Muscle layer of colon (tissue), 2 donors: Measurements from ENCODE around the gene TUFM.
A peak's percentile ranks its signal among the peaks of the same experiment; 100 is the strongest.

Source experiments
- H3K27ac ChIP-seq: one replicate; pipeline ENCODE4 v1.7.0; 2013; ENCODE audit warnings: low read depth, mild to moderate bottlenecking, low read length, moderate library complexity
- H3K27me3 ChIP-seq, 2 donors: one replicate each; pipeline ENCODE4 v1.7.0; 2013; ENCODE audit warnings: low read length in 2 of 2, mild to moderate bottlenecking in 2 of 2; ENCODE audit not compliant: insufficient read depth in 2 of 2, control insufficient read depth in 1 of 2
- H3K36me3 ChIP-seq: one replicate; pipeline ENCODE4 v1.7.0; 2013; ENCODE audit warnings: mild to moderate bottlenecking, low read length; ENCODE audit not compliant: insufficient read depth
- H3K4me1 ChIP-seq: one replicate; pipeline ENCODE4 v1.7.0; 2013; ENCODE audit warnings: mild to moderate bottlenecking, low read length; ENCODE audit not compliant: insufficient read depth
- H3K4me3 ChIP-seq, 2 donors: one replicate each; pipeline ENCODE4 v1.7.0; 2013; ENCODE audit warnings: low read length in 2 of 2, low read depth in 1 of 2, mild to moderate bottlenecking in 1 of 2, moderate library complexity in 1 of 2
- H3K9ac ChIP-seq: one replicate; pipeline ENCODE4 v1.7.0; 2013; ENCODE audit warnings: low read length
- H3K9me3 ChIP-seq: one replicate; pipeline ENCODE4 v1.7.0; 2013; ENCODE audit warnings: mild to moderate bottlenecking, low read length
- donor health status: abdominal sarcoma.
- donor health status: Adenocarcinoma of cecum.

Gene TUFM

GRCh38 chr16:28880955-28881354 lies 34.8 kb upstream of the TUFM start:
- H3K27ac ChIP-seq, result no peak overlapping the region
- H3K36me3 ChIP-seq, result no peaks in the 10 kb centered on the region
- no peak overlapping the region for H3K9ac ChIP-seq
- no peak overlapping the region for H3K4me3 ChIP-seq
- peaks cover 15% of the 10 kb centered on the region for H3K4me1 ChIP-seq
- H3K9me3 ChIP-seq, result no peaks in the 10 kb centered on the region
- H3K27me3 ChIP-seq, result peaks cover 0 to 16% of the 10 kb centered on the region in 2 donors

- Histone ChIP-seq H3K27ac (no peak overlapping the region), H3K9me3 (no peaks in the 10 kb centered on the region), H3K36me3 (no peaks in the 10 kb centered on the region), H3K4me3 (peak overlapping the region in 1 of 2 donors; percentile 83), H3K27me3 (peaks cover 0 to 16% of the 10 kb centered on the region in 2 donors), H3K4me1 (peaks cover 15% of the 10 kb centered on the region), H3K9ac (no peak overlapping the region)
Measured at GRCh38 chr16:28880589-28880915, 34.4 kb upstream of the TUFM start.

DNA sequence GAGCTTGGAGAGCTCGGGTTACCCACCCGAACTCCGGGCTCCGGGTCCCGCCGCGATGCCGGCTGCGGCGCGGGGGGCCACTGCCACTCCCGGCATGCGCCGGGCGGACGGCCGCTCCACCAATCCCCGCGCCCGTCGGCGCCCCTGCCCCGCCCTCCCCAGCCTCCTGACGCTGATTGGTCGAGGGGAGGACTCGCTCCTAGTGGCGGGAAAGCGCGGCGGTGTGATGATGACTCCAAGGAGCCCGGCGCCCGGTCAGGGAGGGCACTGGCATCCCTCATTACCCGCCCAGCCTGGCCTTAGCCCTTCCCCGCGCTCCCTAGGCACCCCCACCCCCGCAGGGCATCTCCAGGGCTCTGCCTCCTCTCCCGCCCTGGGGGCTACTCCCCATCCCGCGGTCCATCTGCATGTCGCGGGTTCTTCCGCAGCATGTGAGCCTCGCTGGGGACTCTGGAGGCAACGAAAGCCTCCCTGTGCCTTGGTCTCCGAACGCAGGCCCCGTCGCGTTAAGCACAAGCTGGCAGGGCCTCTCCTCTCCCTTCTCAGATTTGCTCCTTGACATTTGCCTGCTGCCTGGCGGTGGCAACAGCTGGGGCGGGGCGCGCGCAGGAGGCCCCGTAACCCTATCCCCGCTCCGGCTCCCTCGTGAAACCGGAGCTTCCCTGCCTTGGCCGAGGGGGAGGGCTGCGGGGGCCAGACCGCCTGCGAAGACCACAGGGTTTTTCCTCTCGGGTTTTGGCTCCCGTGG lies 33.9 kb upstream of the TUFM start:
- Histone ChIP-seq H3K4me1 (peaks cover 15% of the 10 kb centered on the region), H3K4me3 (peak overlapping the region; percentile 42 to 83), H3K27me3 (peaks cover 0 to 16% of the 10 kb centered on the region in 2 donors), H3K27ac (peak overlapping the region; percentile 21), H3K9me3 (no peaks in the 10 kb centered on the region), H3K9ac (peak overlapping the region; percentile 49), H3K36me3 (no peaks in the 10 kb centered on the region)

- Histone ChIP-seq H3K27ac (peak overlapping the region; percentile 21), H3K4me3 (peak overlapping the region; percentile 42 to 83), H3K9me3 (no peaks in the 10 kb centered on the region), H3K27me3 (peaks cover 0 to 16% of the 10 kb centered on the region in 2 donors), H3K9ac (peak overlapping the region; percentile 49), H3K4me1 (peaks cover 15% of the 10 kb centered on the region), H3K36me3 (peaks cover under 1% of the 10 kb centered on the region)
Measured at GRCh38 chr16:28879261-28879840, 33.2 kb upstream of the TUFM start.

DNA sequence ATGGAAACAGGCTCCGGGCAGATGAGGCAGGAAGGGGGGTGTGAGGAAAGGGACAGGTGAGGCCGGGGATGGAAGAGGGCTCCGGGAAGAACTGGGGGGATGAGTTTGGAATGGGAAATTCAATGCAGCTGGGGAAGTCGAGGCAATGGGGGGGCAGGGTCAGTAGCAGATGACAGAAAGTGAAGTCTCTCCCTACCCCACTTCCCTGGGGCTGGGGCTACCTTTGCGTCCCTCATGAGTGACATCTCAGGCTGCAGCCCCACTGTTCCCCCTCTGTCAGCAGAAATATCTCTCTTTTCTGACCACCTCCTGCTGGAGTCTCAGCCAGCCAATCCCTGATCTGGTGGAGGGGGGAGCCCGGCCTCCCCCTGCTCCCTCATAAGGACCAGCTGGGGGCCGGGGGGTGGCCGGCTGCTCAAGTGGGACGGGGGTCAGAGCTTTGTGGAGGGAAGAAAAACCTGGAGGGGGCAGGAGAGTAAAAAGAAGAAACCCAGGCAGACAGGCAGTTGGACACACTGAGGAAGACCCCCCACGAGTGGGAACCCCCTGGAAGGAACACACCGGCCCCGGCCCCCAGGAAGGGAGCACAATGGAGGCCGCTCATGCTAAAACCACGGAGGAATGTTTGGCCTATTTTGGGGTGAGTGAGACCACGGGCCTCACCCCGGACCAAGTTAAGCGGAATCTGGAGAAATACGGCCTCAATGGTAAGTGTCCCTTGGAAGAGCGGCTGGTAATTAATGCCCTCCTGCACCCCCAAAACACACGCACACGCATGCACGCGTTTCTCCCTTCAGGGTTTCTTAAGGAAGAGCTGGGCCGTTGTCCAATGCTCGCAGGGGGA lies 32.2 kb upstream of the TUFM start, which contains the start of gene ATP2A1:
Gene ATP2A1, plus strand, starts transcription at position 406 of the 844 bp plus-strand sequence. Its CDS starts 184 bp downstream, at position 590.
- Histone ChIP-seq H3K4me1 (peaks cover 15% of the 10 kb centered on the region), H3K9me3 (no peaks in the 10 kb centered on the region), H3K27me3 (peaks cover 0 to 16% of the 10 kb centered on the region in 2 donors), H3K9ac (peak within 1 kb of the TSS; percentile 49), H3K36me3 (peaks cover 3% of the 10 kb centered on the region), H3K4me3 (peak within 1 kb of the TSS; percentile 42 to 83), H3K27ac (no peak within 1 kb of the TSS)

DNA sequence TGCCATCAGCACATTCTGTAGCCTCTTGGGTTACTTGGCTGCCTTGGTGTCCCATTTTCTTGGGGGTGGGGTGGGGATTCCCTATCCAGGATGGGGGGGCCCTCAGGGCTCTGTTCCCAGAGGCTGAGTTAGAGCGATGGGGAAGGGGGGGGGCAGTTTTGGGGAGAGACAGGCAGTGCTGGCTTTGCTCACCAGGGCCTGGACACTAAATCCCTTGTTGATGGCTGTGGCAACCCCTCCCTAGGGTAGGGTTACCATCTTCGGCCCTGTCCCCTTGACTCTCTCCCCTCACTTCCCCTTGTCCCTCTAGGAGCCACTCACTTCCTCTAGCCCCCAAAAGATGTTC lies 31.5 kb upstream of the TUFM start:
- H3K4me1 ChIP-seq, result peaks cover 15% of the 10 kb centered on the region
- H3K27ac ChIP-seq, result no peak overlapping the region
- no peak overlapping the region for H3K9ac ChIP-seq
- no peak overlapping the region for H3K4me3 ChIP-seq
- H3K27me3 ChIP-seq, result peaks cover 0 to 16% of the 10 kb centered on the region in 2 donors
- peaks cover 3% of the 10 kb centered on the region for H3K36me3 ChIP-seq
- H3K9me3 ChIP-seq, result no peaks in the 10 kb centered on the region

- Histone ChIP-seq H3K4me3 (no peak overlapping the region), H3K9me3 (no peaks in the 10 kb centered on the region), H3K9ac (no peak overlapping the region), H3K27me3 (peaks cover 0 to 12% of the 10 kb centered on the region in 2 donors), H3K4me1 (peaks cover 15% of the 10 kb centered on the region), H3K36me3 (peaks cover 3% of the 10 kb centered on the region), H3K27ac (no peak overlapping the region)
Measured at GRCh38 chr16:28876973-28877654, 31.0 kb upstream of the TUFM start.

GRCh38 chr16:28876019-28876659 lies 30.0 kb upstream of the TUFM start:
- H3K27ac ChIP-seq, result no peak overlapping the region

DNA sequence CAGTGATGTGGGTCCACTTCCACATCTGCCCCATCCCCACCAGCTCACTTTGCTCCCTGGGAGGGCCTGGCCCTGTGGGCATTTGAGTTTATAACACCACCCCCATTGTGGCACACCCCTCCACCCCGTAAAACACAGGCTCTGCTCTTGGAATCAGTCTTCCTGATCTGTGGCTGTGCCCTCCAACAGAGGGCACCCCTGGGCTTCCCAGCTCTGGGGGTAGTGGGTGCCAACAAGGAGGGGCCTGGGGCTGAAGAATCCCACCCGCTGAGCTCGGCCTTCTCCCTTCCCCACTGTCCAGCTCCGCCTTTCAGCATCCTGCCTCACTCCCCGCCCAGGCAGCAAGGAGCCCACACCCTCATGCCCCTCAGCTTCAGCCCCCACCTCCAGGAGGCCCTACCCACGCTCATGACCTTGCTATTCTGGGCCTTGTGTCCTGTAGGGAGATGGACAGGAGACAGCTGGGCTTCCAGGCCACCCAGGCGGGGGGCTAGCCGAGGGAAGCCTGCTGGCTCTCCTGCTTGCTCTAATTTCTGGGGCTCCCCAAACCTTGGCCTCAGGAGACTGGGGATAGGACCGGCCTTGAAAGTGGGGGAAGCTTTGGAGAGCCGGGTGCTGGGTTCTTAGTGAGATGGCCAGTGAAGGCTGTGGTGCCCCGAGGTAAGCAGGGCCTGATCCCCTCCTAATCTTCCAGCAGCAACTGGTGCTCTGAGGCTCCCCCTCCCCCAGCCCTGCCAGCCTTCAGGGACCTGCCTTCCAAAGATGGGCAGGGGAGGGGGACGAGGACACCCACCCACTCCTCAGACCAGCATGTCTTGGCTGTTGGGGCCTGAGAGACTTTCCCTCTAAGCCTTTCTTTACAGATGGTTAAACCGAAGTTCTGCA lies 29.2 kb upstream of the TUFM start:
- Histone ChIP-seq H3K36me3 (peaks cover 19% of the 10 kb centered on the region), H3K9ac (no peak overlapping the region), H3K4me3 (no peak overlapping the region), H3K4me1 (peaks cover 12% of the 10 kb centered on the region), H3K27me3 (peaks cover 0 to 5% of the 10 kb centered on the region in 2 donors), H3K9me3 (no peaks in the 10 kb centered on the region), H3K27ac (no peak overlapping the region)

More at GRCh38 chr16:28876019-28876659, 30.0 kb upstream of the TUFM start:
- H3K27me3 ChIP-seq, result peaks cover 0 to 12% of the 10 kb centered on the region in 2 donors
- H3K4me1 ChIP-seq, result peaks cover 15% of the 10 kb centered on the region
- no peak overlapping the region for H3K9ac ChIP-seq
- H3K4me3 ChIP-seq, result no peak overlapping the region
- peaks cover 12% of the 10 kb centered on the region for H3K36me3 ChIP-seq
- H3K9me3 ChIP-seq, result no peaks in the 10 kb centered on the region

GRCh38 chr16:28874406-28874805 lies 28.3 kb upstream of the TUFM start:
- Histone ChIP-seq H3K9ac (no peak overlapping the region), H3K4me3 (no peak overlapping the region), H3K36me3 (peaks cover 29% of the 10 kb centered on the region), H3K27me3 (no peaks in the 10 kb centered on the region), H3K27ac (no peak overlapping the region), H3K4me1 (peaks cover 7% of the 10 kb centered on the region), H3K9me3 (no peaks in the 10 kb centered on the region)
